ENCODE results near the gene FAM20C. TPM values are rescaled to one million over a fixed set of nuclear protein-coding genes. Genes with fewer than 3 reads are reported as not detected.

FAM20C gene
- total RNA-seq, 2 donors from 2014 or later: 0.08 to 0.19 TPM

- ATAC-seq (replicated peaks): no peak
- no peaks in the 10 kb centered on the region for H3K36me3 Mint-ChIP-seq (ENCODE audit: low read depth)
- H3K4me1 Mint-ChIP-seq: no peaks in the 10 kb centered on the region
- H3K27me3 Mint-ChIP-seq: peaks cover 3% of the 10 kb centered on the region
- H3K4me3 Mint-ChIP-seq: no peak overlapping the region
- H3K9me3 Mint-ChIP-seq: peaks cover 9% of the 10 kb centered on the region
- H3K27ac Mint-ChIP-seq: no peak overlapping the region
Measured at GRCh38 chr7:268991-269390, 76.6 kb downstream of the FAM20C start.

- H3K27ac Mint-ChIP-seq: no peak overlapping the region
Measured at GRCh38 chr7:269721-270120, 77.3 kb downstream of the FAM20C start.

GRCh38 chr7:270351-270983 lies 78.1 kb downstream of the FAM20C start:
- Mint-ChIP-seq H3K27ac (no peak overlapping the region), H3K27me3 (peaks cover 5% of the 10 kb centered on the region), H3K4me3 (no peak overlapping the region), H3K36me3 (ENCODE audit: low read depth) (no peaks in the 10 kb centered on the region), H3K9me3 (peaks cover 20% of the 10 kb centered on the region), H3K4me1 (no peaks in the 10 kb centered on the region)
- ATAC-seq (replicated peaks): no peak

More at GRCh38 chr7:269721-270120, 77.3 kb downstream of the FAM20C start:
- ATAC-seq (replicated peaks): no peak
- Mint-ChIP-seq H3K36me3 (ENCODE audit: low read depth) (no peaks in the 10 kb centered on the region), H3K9me3 (peaks cover 15% of the 10 kb centered on the region), H3K4me1 (no peaks in the 10 kb centered on the region), H3K27me3 (peaks cover 5% of the 10 kb centered on the region), H3K4me3 (no peak overlapping the region)

DNA sequence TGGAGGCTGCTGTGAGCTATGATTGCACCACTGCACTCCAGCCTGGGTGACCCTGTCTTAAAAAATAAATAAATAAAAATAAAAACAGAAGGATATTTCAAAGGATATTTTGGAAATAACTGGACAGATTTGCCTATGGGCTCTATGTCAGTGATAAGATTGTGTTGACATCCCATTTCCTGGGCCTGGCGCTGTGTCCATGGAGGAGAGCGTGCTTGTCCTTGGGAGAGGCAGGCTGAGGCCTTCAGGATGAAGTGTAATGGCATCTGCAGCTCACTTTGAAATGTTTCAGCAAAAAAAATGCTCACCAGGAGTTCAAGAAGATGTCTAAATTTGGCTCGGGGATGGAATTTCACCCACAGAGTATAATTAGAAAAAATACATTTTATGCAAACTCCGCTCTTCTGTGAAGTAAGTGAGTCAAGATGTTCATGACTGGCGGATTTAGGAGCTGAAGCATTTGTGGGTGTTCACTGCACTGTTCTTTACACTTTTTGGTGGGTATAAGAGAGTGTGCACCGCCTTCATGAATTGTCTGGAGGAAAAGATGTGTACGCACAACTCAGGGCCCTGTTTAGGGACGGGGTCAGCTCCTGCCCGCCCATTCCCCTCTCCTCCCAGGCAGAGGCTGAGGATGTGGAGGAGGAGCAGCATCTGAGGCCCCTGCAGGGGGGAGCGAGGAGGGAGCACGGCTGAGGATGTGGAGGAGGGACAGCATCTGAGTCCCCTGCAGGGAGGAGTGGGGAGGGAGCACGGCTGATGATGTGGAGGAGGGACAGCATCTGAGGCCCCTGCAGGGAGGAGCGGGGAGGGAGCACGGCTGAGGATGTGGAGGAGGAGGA lies 79.1 kb downstream of the FAM20C start:
- Mint-ChIP-seq H3K4me3 (no peak overlapping the region), H3K27ac (no peak overlapping the region), H3K36me3 (ENCODE audit: low read depth) (no peaks in the 10 kb centered on the region), H3K27me3 (peaks cover 5% of the 10 kb centered on the region), H3K4me1 (no peaks in the 10 kb centered on the region), H3K9me3 (peaks cover 20% of the 10 kb centered on the region)
- no peak for ATAC-seq (replicated peaks)

- Mint-ChIP-seq H3K9me3 (peaks cover 20% of the 10 kb centered on the region), H3K27ac (no peak overlapping the region), H3K4me1 (no peaks in the 10 kb centered on the region), H3K4me3 (no peak overlapping the region), H3K27me3 (peaks cover 7% of the 10 kb centered on the region), H3K36me3 (ENCODE audit: low read depth) (no peaks in the 10 kb centered on the region)
- ATAC-seq (replicated peaks): no peak
Measured at GRCh38 chr7:272108-272615, 79.8 kb downstream of the FAM20C start.

- no peaks in the 10 kb centered on the region for H3K4me1 Mint-ChIP-seq
- H3K27me3 Mint-ChIP-seq: peaks cover 11% of the 10 kb centered on the region
- H3K9me3 Mint-ChIP-seq: peaks cover 20% of the 10 kb centered on the region
- H3K4me3 Mint-ChIP-seq: no peak overlapping the region
- ATAC-seq (replicated peaks): no peak
- H3K27ac Mint-ChIP-seq: no peak overlapping the region
- no peaks in the 10 kb centered on the region for H3K36me3 Mint-ChIP-seq (ENCODE audit: low read depth)
Measured at GRCh38 chr7:272631-273030, 80.3 kb downstream of the FAM20C start.

GRCh38 chr7:273327-273726 lies 81.0 kb downstream of the FAM20C start:
- no peaks in the 10 kb centered on the region for H3K36me3 Mint-ChIP-seq (ENCODE audit: low read depth)
- no peaks in the 10 kb centered on the region for H3K4me1 Mint-ChIP-seq
- H3K27me3 Mint-ChIP-seq: peaks cover 14% of the 10 kb centered on the region
- no peak overlapping the region for H3K4me3 Mint-ChIP-seq
- peaks cover 20% of the 10 kb centered on the region for H3K9me3 Mint-ChIP-seq
- ATAC-seq (replicated peaks): no peak
- no peak overlapping the region for H3K27ac Mint-ChIP-seq

- H3K36me3 Mint-ChIP-seq (ENCODE audit: low read depth): no peaks in the 10 kb centered on the region
- no peak overlapping the region for H3K27ac Mint-ChIP-seq
- no peaks in the 10 kb centered on the region for H3K4me1 Mint-ChIP-seq
- H3K9me3 Mint-ChIP-seq: peaks cover 20% of the 10 kb centered on the region
- H3K4me3 Mint-ChIP-seq: no peak overlapping the region
- H3K27me3 Mint-ChIP-seq: peaks cover 14% of the 10 kb centered on the region
- ATAC-seq (replicated peaks): no peak
Measured at GRCh38 chr7:274266-274665, 81.9 kb downstream of the FAM20C start.

DNA sequence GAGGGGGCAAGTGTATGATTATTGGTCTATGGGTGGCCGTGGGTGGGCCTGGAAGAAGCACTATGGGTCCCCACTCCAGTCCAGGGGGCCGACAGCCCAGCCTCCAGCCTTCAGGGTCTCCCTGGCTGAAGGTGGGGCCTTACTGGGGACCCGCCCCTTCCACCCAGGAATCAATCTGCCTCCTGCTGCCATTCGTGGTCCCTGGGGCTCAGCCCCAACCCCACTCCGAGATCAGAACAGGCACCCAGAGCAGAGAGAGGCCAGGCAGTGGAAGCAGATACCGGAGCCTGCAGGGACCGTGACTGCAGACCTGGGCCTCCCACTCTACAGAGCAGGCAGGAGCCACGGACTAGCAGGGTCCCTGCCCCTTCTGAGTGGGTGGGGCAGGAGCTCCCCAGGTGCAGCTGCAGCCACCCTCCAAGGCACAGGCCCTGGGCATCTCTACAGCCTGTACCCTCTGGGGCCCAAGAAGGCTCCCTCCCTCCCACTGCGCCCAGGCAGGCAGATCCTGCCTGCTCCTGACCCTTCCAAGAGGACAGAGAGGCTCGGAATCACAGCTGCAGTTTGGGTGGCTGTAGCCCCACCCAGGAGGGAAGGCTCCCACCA lies 84.0 kb downstream of the FAM20C start:
- no peak for ATAC-seq (replicated peaks)
- Mint-ChIP-seq H3K4me1 (no peaks in the 10 kb centered on the region), H3K9me3 (peaks cover 20% of the 10 kb centered on the region), H3K27ac (no peak overlapping the region), H3K4me3 (no peak overlapping the region), H3K27me3 (peaks cover 26% of the 10 kb centered on the region), H3K36me3 (ENCODE audit: low read depth) (no peaks in the 10 kb centered on the region)

- Mint-ChIP-seq H3K27me3 (peaks cover 30% of the 10 kb centered on the region), H3K36me3 (ENCODE audit: low read depth) (no peaks in the 10 kb centered on the region), H3K4me3 (no peak overlapping the region), H3K27ac (no peak overlapping the region), H3K9me3 (peaks cover 20% of the 10 kb centered on the region), H3K4me1 (no peaks in the 10 kb centered on the region)
- ATAC-seq (replicated peaks): no peak
Measured at GRCh38 chr7:277228-277627, 84.9 kb downstream of the FAM20C start.

- Mint-ChIP-seq H3K36me3 (ENCODE audit: low read depth) (no peaks in the 10 kb centered on the region), H3K27me3 (peaks cover 30% of the 10 kb centered on the region), H3K4me3 (no peak overlapping the region), H3K4me1 (no peaks in the 10 kb centered on the region), H3K27ac (no peak overlapping the region), H3K9me3 (peaks cover 17% of the 10 kb centered on the region)
- no peak for ATAC-seq (replicated peaks)
Measured at GRCh38 chr7:278081-278480, 85.7 kb downstream of the FAM20C start.

DNA sequence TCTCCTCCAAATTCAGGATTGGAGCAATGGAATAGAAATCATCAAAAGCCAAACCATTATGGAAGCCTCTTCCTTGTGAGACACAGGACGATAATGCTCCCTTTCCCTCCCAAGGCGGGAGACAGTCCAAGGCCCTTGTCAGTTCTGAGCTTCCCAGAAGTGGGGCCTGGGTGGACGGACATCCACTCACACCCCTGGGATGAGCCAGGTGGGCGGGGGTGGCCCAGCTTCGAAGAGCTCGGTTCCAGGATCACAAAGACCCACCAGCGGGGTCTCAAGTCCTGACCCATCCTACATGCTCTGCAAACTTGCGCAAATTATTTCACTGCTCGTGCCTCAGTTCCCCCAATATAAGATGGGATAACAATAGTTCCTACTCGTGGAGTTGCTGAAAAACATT lies 87.5 kb downstream of the FAM20C start:
- Mint-ChIP-seq H3K27ac (no peak overlapping the region), H3K9me3 (peaks cover 4% of the 10 kb centered on the region), H3K27me3 (peaks cover 28% of the 10 kb centered on the region), H3K4me1 (no peaks in the 10 kb centered on the region), H3K4me3 (no peak overlapping the region), H3K36me3 (ENCODE audit: low read depth) (no peaks in the 10 kb centered on the region)
- ATAC-seq (replicated peaks): no peak

GRCh38 chr7:280461-280860 lies 88.1 kb downstream of the FAM20C start:
- Mint-ChIP-seq H3K4me1 (no peaks in the 10 kb centered on the region), H3K4me3 (no peak overlapping the region), H3K27me3 (peaks cover 31% of the 10 kb centered on the region)

DNA sequence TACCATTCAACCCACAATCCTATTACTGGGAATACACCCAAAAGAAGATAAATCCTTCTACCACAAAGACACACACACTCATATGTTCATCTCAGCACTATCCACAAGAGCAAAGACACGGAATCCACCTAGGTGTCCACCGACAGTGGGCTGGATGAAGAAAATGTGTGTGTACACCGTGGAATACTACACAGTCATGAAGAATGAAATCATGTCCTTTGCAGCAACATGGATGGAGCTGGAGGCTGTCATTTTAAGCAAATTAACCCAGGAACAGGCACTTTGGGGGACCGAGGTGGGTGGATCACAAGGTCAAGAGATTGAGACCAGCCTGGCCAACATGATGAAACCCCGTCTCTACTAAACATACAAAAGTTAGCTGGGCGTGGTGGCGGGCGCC lies 89.3 kb downstream of the FAM20C start:
- no peak for ATAC-seq (replicated peaks)
- Mint-ChIP-seq H3K27me3 (peaks cover 37% of the 10 kb centered on the region), H3K9me3 (no peaks in the 10 kb centered on the region), H3K36me3 (ENCODE audit: low read depth) (no peaks in the 10 kb centered on the region), H3K27ac (no peak overlapping the region), H3K4me3 (no peak overlapping the region), H3K4me1 (no peaks in the 10 kb centered on the region)

More at GRCh38 chr7:280461-280860, 88.1 kb downstream of the FAM20C start:
- Mint-ChIP-seq H3K9me3 (no peaks in the 10 kb centered on the region), H3K27ac (no peak overlapping the region), H3K36me3 (ENCODE audit: low read depth) (no peaks in the 10 kb centered on the region)
- ATAC-seq (replicated peaks): no peak

- Mint-ChIP-seq H3K4me1 (no peaks in the 10 kb centered on the region), H3K36me3 (ENCODE audit: low read depth) (no peaks in the 10 kb centered on the region), H3K27me3 (peaks cover 34% of the 10 kb centered on the region), H3K4me3 (no peak overlapping the region), H3K9me3 (no peaks in the 10 kb centered on the region), H3K27ac (no peak overlapping the region)
- no peak for ATAC-seq (replicated peaks)
Measured at GRCh38 chr7:282621-283020, 90.2 kb downstream of the FAM20C start.

Measured in activated T-helper 17 cell treated with anti-CD3 and anti-CD28 coated beads, Interleukin-2, amount 50 U/mL, for 72 hours (primary cell).